NCI-H2081 (cell line): Measurements from ENCODE around the gene ANAPC2.
A peak's percentile ranks its signal among the peaks of the same experiment; 100 is the strongest.

Experiments used
- DNase-seq, 2 experiments: peaks; one replicate each; lab custom pipeline; 2025; lab: John Stamatoyannopoulos, UW

The ANAPC2 gene, protein sequence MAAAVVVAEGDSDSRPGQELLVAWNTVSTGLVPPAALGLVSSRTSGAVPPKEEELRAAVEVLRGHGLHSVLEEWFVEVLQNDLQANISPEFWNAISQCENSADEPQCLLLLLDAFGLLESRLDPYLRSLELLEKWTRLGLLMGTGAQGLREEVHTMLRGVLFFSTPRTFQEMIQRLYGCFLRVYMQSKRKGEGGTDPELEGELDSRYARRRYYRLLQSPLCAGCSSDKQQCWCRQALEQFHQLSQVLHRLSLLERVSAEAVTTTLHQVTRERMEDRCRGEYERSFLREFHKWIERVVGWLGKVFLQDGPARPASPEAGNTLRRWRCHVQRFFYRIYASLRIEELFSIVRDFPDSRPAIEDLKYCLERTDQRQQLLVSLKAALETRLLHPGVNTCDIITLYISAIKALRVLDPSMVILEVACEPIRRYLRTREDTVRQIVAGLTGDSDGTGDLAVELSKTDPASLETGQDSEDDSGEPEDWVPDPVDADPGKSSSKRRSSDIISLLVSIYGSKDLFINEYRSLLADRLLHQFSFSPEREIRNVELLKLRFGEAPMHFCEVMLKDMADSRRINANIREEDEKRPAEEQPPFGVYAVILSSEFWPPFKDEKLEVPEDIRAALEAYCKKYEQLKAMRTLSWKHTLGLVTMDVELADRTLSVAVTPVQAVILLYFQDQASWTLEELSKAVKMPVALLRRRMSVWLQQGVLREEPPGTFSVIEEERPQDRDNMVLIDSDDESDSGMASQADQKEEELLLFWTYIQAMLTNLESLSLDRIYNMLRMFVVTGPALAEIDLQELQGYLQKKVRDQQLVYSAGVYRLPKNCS

DNA sequence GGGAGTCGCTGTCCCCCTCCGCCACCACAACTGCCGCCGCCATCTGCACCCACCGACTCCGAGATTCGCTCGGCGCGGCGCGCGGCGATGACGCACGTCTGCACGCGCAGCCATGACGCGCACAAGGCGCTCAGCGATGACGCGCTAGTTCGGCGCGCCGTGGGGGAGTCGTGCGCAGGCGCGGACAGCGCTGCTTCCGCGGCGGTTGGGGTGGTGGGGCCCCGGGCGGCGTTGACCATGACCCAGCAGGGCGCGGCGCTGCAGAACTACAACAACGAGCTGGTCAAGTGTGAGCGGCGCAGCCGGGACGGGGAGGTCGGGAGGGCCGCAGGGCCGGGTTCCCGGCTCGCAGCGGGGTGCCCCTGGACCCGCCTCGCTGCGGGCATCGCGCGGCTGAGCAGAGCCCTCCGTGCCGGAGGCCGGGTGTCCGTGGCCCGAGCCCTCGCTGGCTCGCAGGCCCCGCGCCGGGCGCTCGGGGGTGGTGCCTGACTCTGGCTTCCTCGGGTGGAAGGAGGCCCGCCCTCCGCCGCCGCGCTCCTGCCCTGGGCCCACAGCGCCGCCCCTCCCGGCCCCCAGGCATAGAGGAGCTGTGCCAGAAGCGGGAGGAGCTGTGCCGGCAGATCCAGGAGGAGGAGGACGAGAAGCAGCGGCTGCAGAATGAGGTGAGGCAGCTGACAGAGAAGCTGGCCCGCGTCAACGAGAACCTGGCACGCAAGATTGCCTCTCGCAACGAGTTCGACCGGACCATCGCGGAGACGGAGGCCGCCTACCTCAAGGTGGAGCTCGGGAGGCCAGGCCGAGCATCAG lies at the start of gene ANAPC2, which contains the start of gene SSNA1:
ANAPC2 (minus strand) TSS at position 71 of the 807 bp plus-strand sequence; CDS start at position 43, 28 bp downstream.
SSNA1 (plus strand) TSS at position 187 of the 807 bp plus-strand sequence; CDS start at position 238, 51 bp downstream.
- DNase-seq = peak; percentile 92 to 93

DNA sequence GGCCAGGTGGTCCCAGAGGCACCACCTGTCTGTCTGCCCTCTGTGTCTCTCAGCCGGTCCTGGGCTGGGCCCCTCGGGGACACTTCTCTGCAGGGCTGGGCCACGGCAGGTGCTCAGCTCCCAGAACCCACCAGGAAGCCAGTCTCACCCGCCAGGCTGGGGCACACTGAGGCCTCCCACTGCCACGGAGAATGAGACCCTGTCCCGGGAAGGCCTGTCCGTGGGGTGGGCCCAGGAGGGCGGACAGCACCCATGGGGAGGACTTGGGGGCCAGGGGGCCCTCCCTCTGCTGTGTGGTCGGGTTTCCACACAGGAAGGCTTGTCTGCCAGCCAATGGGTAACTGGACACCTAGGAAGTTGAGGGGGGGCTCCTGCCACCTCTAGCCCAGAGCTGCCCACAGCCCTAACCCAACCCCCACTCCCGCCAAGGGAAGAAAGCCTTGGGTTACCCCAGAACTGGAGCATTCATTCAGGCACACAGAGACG lies 48.6 kb upstream of the ANAPC2 start:
- peak in 1 of 2 experiments; percentile 60 for DNase-seq

DNA sequence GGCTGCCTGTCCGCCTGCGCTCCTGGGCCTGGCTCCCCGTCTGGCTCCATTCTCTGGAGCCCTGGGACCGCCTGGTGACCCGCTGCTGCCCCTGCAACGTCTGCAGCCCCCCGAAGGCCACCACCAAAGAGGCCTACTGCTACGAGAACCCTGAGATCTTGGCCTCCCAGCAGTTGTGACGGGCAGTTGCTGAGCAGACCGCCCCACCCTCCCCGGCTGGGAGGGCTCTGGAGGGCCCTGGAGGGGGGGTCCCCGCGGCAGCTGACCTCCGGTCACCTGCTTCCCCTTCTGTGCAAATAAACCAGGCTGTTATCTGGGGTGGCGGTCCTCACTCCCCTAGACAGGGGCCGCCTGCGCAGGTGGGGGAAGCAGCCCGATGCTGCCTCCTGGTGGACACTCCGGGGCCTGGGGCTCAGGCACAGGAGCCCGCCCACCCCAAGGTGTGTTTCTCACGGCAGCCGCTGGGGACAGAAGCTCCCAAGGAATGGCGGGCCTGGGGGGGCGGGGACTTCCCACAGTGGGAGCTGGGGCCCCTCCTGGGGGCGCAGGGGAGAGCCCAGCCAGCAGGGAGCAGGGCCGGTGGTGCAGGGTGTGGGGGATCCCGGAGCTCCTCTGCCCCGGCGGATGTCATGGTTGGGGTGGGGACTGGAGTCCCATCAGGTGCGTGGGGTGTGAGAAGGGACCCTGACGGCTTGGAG lies 48.0 kb upstream of the ANAPC2 start:
- peak; percentile 83 to 85 for DNase-seq

DNA sequence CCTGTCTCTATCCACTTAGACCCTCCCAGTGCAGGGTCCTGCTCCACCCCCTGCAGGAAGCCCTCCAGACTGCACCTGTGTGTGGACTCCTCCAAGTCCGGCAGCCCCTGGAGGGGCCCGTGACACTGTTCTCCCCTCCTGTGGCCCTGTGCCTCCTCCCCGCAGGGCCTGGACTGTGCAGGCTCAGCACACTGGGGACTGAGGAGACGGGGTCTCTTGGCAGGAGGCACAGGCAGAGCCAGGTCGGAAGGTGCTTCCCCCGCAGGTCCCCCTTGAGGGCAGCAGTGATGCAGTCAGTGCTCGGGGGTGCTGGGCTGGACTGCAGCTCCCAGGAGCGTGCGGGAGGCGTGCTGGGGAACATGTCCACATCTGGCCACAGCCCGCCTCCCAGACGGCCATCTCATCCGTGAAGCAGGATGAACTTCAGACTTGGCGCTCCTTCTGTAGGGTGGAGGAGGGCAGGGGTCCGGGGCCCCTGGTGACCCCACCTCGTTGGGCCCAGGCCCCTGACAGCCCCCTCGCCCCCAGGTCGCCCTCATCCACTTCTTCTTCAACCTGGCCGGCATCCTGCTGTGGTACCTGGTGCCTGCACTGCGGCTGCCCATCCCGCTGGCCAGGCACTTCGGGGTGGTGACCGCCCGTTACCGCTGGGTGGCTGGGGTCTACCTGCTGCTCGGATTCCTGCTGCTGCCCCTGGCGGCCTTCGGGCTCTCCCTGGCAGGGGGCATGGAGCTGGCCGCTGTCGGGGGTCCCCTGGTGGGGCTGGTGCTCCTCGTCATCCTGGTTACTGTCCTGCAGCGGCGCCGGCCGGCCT lies 47.3 kb upstream of the ANAPC2 start:
- DNase-seq = no peak

DNA sequence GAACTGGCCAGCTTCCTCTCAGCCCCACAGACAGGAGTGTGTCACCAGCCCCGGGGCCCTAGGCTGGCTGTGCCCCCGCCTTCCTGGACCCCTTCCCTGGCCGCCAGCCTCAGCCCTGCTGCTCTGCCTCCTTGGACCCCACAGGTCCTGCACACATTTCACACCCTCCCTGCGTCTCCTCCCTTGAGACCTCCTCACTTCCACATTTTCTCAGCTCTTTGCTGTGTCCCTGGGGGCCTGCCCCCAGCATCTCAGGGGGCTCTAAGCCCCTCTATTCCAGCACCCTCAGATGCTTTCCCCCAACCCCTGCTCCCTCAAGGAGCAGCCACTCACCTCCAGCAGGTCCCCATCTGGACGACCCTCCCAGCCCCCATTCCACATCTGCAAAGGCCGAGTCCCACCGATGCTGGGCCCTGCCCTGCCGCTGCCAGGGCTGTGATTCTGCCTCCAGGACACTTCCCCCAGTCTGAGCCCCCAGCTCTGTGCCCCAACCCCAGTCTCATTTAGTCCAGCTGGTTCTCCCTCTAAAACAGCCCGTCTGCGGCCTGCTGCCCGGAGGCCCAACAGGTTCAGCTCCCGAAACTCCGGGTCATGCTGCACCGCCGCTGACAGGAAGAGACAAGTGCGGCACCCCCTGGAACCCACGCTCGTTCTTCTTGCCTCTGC lies 46.5 kb upstream of the ANAPC2 start:
- no peak for DNase-seq

DNA sequence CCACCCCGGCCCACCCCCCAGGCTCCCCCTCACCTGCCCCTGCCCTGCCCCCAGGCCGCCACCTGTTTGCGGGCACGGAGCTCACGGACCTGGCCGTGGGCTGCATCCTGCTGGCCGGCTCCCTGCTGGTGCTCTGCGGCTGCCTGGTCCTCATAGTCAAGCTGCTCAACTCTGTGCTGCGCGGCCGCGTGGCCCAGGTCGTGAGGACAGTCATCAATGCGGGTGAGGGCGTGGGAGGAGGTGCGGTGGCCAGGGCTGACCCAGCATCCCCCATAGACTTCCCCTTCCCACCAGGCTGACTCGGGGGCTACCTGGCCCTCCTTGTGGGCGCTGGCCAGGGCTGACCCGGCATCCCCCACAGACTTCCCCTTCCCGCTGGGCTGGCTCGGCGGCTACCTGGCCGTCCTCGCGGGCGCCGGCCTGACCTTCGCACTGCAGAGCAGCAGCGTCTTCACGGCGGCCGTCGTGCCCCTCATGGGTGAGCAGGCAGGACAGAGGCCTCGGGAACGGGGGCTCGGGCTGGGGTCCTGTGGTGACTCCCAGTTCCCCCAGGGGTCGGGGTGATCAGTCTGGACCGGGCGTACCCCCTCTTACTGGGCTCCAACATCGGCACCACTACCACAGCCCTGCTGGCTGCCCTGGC lies 45.8 kb upstream of the ANAPC2 start:
- DNase-seq = no peak

DNA sequence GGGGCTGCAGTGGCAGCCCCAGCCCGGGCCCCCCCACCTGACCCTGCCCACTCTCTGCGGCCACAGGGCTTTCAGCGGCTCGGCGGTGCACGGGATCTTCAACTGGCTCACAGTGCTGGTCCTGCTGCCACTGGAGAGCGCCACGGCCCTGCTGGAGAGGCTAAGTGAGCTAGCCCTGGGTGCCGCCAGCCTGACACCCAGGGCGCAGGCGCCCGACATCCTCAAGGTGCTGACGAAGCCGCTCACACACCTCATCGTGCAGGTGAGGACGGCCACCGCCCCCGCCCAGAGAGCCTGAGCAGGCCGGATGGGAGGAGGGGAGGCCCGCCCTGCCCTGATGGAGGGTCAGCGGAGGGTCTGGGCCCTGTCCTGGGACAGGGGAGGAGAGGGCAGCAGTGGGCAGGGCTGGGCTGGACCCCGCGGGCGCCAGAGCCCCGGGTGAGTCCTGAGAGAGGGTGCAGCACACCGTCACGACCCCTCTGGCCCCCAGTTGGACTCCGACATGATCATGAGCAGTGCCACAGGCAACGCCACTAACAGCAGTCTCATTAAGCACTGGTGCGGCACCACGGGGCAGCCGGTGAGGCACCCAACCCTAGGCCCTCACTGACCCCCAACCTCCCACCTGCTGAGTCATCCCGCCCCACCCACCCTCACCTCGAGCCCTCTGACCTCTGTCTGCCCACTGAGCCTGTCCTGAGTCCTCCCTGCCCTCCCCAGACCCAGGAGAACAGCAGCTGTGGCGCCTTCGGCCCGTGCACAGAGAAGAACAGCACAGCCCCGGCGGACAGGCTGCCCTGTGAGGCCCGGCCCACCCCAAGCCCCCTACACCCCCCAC lies 45.0 kb upstream of the ANAPC2 start:
- no peak for DNase-seq

DNA sequence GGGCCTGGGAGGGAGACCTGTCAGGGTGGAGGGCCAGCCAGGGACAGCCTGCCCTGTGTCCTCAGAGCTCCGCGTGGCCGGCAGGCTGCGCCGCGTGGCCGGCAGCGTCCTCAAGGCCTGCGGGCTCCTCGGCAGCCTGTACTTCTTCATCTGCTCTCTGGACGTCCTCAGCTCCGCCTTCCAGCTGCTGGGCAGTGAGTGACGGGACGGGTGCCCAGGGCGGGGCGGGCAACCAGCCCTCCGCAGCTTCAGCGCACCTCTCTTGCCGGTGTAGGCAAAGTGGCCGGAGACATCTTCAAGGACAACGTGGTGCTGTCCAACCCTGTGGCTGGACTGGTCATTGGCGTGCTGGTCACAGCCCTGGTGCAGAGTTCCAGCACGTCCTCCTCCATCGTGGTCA lies 44.1 kb upstream of the ANAPC2 start:
- DNase-seq = no peak

DNA sequence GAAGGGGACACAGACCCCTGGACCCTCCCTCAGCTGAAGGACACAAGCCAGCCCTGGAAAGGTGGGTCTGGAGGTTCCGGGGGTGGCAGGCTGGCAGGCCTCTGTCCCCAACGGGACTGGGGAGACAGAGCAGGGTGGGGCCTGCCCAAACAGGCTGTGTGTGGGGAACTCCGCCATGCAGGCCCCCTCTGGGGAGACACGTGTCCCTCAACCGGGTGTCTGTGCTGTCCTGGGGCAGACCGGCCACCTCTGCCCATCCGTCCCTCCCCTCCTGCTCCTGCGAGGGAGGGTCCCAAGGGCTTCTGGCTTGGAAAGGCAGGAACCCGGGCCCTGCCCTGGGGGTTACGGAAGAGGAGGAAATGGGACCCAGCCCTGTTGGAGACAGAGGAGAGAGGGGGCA lies 43.7 kb upstream of the ANAPC2 start:
- DNase-seq = no peak

DNA sequence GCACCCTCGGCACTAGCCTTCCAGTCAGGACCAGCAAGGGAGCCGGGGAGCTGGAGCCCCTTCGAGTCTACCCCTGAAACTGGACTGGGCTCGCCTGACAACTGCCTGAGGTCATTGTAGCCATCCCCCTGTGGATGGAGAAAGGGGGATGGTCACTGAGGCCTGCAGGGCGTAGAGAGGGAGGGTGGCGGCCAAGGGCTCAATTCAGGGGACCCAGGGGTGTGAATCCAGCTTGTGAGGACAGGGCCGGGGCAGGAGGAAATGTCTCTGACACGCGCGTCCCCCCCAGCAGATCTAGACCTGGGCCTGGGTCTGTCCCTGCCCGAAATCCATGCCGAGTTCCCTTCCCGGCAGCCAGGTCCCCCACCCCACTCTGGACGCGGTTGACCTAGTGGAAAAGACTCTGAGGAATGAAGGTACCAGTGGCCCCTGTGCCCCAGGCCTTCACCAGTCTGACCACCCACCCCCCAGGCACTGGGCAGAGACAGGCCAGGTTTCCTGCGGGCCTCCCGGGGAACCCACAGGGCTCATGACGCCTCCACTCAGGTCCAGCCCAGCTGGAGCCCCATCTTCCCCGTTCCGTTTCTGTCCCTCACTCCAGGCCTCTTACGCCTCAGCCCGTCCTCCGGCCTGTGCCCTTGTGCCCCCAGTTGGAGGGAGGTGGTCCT lies 43.1 kb upstream of the ANAPC2 start:
- DNase-seq = no peak

DNA sequence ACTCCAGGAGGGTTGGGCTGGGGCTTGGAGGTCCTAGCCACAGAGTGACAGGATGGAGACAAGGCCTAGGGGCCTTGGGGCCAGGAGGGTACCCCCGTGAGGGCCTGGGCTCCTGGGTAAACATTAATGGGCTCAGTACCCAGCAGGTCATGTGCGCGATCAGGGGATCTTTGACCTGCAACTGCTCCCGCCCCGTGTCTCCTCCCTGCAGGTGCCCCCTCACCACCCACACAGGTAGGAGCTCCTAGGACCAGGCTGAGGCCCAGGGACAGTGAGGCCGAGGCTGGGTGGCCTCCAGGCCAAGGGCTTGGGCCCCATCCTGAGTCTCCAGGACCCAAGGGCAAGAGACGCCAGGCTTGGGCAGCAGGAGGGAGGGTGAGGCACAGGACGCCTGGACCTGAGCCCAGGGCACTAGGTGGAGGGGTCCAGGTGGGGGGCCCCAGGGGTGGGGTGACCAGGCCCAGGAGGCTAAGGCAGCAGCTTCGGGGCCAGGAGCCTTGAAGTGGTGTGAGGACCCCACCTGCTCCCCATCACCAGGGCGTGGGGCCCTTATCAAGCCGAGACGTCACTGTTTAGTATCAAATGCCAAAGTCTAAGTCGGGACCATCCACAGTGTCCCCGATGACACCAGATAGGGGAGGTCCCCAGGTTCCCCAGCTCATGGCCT lies 42.5 kb upstream of the ANAPC2 start, which contains the start of gene SLC34A3:
SLC34A3 (plus strand) TSS at position 197 of the 667 bp plus-strand sequence. CDS start 802 bp downstream, outside the sequence.
- no peak for DNase-seq

DNA sequence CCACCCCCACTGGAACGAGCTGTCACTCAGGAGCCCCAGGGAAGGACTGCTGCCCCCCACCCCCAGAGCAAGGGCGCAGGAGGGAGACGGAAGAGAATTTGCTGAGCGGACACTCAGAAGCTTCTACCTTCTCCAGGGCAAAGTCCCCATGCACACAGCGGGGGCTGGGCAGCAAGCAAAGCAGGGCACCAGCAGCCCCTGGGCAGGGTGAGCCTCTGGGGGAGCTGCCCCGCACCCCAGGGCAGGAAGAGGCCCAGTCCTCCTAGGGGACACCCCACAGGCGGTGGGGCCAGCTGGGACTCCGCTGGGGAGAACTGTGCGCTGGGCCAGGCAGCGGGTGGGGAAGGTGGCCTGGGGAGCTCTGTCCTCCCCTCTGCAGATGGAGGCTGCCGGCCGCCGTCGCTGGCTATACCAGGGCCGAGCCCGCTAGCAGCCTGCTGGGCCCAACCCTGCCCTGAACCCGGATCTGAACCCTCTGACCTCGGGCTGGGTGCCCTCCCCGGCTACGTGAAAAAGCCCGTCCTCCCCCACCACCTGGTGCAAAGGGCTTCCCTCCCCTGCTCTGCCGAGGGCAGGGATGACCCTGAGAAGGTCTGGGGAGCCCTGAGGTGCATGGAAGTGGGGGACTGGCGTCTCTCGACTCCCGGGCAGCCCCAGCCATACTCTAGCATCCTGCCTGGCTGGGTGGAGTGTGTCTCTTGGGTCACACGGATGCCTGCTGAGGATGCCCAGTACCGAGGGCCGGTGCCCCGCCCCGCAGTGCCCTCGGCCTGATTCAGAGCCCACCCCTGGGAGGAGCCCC lies 41.7 kb upstream of the ANAPC2 start:
- DNase-seq = no peak

DNA sequence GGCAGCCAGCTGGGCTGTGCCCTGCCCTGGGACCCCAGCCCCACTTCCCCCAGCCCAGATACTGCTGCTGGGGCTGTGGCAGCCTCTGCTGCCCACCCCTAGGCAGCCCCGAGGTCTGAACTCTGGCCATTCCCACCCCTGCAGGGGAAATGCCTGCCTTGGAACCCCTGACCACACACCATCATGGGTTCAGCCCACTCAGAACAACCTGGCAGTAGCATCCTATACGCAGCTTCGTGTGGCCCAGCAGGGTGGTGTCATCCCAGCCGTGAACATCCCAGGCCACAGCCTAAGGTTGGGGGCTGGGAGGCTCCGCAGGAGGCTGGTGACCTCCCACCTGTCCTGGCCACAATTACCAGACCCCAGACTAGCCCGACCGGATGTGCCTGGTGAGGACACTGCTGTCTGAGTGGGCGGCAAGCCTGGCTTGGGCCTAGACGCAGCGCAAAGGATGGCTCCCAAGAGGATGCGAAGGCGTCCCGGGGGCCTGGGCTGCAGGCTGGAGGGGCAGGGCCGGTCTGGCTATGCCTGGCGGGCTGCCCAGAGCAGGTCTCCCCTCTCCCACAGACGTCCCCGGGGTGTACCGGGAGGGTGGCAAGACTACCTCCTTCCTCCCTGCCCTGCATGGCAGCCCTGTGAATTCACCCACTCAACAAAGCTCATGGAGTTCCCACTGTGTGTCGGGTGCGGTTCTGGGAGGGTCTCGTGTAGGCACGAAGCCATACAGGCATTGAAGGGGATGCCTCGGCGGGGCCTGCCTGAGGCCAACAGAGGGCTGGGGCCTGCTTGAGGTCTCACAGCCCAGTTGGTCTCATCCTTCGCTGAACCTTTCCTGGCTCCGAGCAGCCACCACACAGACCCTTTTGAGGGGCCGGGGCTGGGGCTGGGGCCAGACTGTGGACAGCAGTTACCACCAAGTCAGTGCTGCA lies 40.9 kb upstream of the ANAPC2 start:
- no peak for DNase-seq

DNA sequence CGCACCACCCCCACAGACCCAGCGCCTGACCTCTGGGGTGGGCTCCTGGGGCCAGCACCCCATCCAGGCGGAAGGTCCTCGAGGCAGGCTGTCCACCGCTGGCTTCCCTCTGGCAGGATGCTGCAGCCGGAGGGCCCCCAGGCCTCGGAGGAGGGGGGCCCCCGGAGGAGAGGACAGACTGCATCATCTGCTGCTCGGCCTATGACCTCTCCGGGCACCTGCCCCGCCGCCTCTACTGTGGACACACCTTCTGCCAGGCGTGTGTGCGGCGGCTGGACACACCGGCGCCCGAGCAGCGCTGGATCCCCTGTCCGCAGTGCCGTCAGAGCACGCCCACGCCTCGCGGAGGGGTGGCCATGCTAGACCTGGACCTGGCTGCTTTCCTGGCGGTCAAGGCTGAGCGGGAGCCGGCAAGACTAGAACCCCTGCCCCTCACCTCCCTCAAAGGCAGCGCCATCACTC lies 40.2 kb upstream of the ANAPC2 start:
- DNase-seq = no peak

DNA sequence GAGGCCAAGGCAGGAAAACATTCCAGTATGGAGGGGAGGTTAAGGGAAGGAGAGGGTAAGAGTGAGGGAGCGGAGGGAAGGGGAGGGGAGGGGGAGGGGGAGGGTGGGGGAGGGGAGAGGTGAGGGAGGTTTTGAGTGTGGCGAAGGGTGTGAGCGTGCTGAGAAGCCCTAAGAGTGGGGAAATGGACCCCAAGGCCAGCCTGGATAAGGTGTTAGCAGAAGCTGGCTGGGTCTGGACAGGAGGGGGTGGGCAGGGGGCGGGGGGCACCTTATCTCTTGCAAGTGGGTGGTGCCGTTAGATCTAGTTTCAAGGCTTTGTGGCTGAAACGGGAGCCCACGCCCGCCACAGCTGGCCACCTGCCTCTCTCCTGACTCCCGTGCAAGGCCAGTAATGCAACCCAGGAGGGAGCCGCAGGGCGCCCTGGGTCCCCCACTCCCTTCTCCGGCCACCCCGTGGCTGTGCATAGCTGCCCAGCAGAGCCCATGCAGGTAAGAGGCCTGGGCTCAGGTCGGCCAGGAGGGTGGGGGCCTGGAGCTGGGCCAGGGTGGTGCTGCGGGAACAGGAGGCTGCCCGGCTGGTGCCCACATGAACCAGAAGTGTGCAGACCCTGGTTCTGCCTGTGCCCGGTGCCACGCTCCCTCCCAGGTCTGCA lies 39.6 kb upstream of the ANAPC2 start:
- no peak for DNase-seq
